GM06990 (cell line): ENCODE results near the gene CD6.

Source experiments
- DNase-seq: peaks from one replicate; pipeline ENCODE4 v3.0.0-alpha.2; 2011; ENCODE audit not compliant: insufficient read length; ENCODE audit errors: extremely low read depth
- H3K27me3 ChIP-seq: replicated peaks from 2 replicates; pipeline ENCODE4 v1.6.0; 2011; ENCODE audit warnings: low read length; ENCODE audit not compliant: control insufficient read depth, insufficient read depth
- H3K36me3 ChIP-seq: 2 replicates; pipeline ENCODE4 v1.5.1; 2011; ENCODE audit warnings: low read length; ENCODE audit not compliant: control insufficient read depth, insufficient read depth
- H3K4me3 ChIP-seq: replicated peaks from 2 replicates; pipeline ENCODE4 v1.5.1; 2011; ENCODE audit warnings: low read depth, mild to moderate bottlenecking, control low read depth, low read length
- CTCF ChIP-seq: IDR thresholded peaks from 2 replicates; pipeline ENCODE4 v1.5.1; 2011; ENCODE audit warnings: low read length, control low read depth, mild to moderate bottlenecking, inconsistent platforms; ENCODE audit not compliant: insufficient read depth, poor library complexity, severe bottlenecking

Gene CD6

GRCh38 chr11:60974726-60975125, 3.2 kb downstream of the CD6 start:
- no peaks in the 10 kb centered on the region for H3K27me3 ChIP-seq
- no peak for DNase-seq
- TF ChIP-seq CTCF, result no peak
- no peaks in the 10 kb centered on the region for H3K36me3 ChIP-seq
- no peak overlapping the region for H3K4me3 ChIP-seq

- Histone ChIP-seq H3K36me3 (no peaks in the 10 kb centered on the region), H3K4me3 (no peak overlapping the region), H3K27me3 (no peaks in the 10 kb centered on the region)
- DNase-seq, result no peak
- TF ChIP-seq CTCF, result no peak
Measured at GRCh38 chr11:60977224-60977623, 5.7 kb downstream of the CD6 start.

GRCh38 chr11:60977836-60978235, 6.4 kb downstream of the CD6 start:
- no peak for DNase-seq
- H3K27me3 ChIP-seq, result no peaks in the 10 kb centered on the region
- H3K36me3 ChIP-seq, result no peaks in the 10 kb centered on the region
- H3K4me3 ChIP-seq, result no peak overlapping the region
- no peak for TF ChIP-seq CTCF

- H3K27me3 ChIP-seq, result no peaks in the 10 kb centered on the region
- no peaks in the 10 kb centered on the region for H3K36me3 ChIP-seq
- DNase-seq, result no peak
- H3K4me3 ChIP-seq, result no peak overlapping the region
- TF ChIP-seq CTCF, result no peak
Measured at GRCh38 chr11:60978546-60979380, 7.3 kb downstream of the CD6 start.

GRCh38 chr11:60981515-60981914, 10.0 kb downstream of the CD6 start:
- Histone ChIP-seq H3K4me3 (no peak overlapping the region), H3K27me3 (no peaks in the 10 kb centered on the region), H3K36me3 (no peaks in the 10 kb centered on the region)
- DNase-seq, result no peak
- no peak for TF ChIP-seq CTCF
